K562 treated with DMSO at 1 percent for 12 hours (cell line): ENCODE results near the gene TMEM217. TPM values are rescaled to one million over a fixed set of nuclear protein-coding genes. Genes with fewer than 3 reads are reported as not detected.

Experiments
- total RNA-seq: library from RNA; unstranded; fragments of 300-600 nt; gene quantifications from 2 replicates; pipeline ENCODE4 v1.2.3, GENCODE V29; 2022; ENCODE audit not compliant: insufficient read depth

The TMEM217 gene
- total RNA-seq = 3.8 and 5.0 TPM in 2 replicates

GRCh38 chr6:37257634-37258404, at the start of gene TMEM217, which contains the start of gene TBC1D22B:
TSS of gene TMEM217 (minus strand) at chr6:37258144. CDS start at chr6:37219030, 39,114 bp downstream.
TSS of gene TBC1D22B (plus strand) at chr6:37257772. CDS start at chr6:37257918, 146 bp downstream.

GRCh38 chr6:37169496-37170272, 88.3 kb downstream of the TMEM217 start, which contains the start of gene PIM1:
TSS of gene PIM1 (plus strand) at chr6:37170152. CDS start at chr6:37170576, 424 bp downstream.

Other genes starting within 250 kb of the TMEM217 start
- 371 and 519 TPM in 2 replicates for gene PIM1, start 88.0 kb downstream of the TMEM217 start, total RNA-seq
- 11.1 and 28.6 TPM in 2 replicates for gene TBC1D22B, start 372 bp downstream of the TMEM217 start, total RNA-seq
- 18.8 and 32.7 TPM in 2 replicates for gene RNF8, start 95.8 kb upstream of the TMEM217 start, total RNA-seq
- 23.8 and 56.5 TPM in 2 replicates for gene CMTR1, start 175.1 kb upstream of the TMEM217 start, total RNA-seq
- 50.8 and 91.6 TPM in 2 replicates for gene CCDC167, start 241.7 kb upstream of the TMEM217 start, total RNA-seq